H1 (cell line): ENCODE data around the gene RO60. TPM values are rescaled to one million over a fixed set of nuclear protein-coding genes. Genes with fewer than 3 reads are reported as not detected.

Source experiments
- CTCF ChIA-PET: fragments of 300-600 bp; sonication (Branson Sonifier 250); formaldehyde crosslinking; loops from one replicate; lab custom pipeline; 2021; ENCODE audit not compliant: partially characterized antibody; lab: Charles Lee
- POLR2A ChIA-PET: fragments of 300-600 bp; sonication (Branson Sonifier 250); formaldehyde crosslinking; loops from one replicate; lab custom pipeline; 2021; ENCODE audit warnings: inconsistent platforms; ENCODE audit not compliant: partially characterized antibody; lab: Charles Lee
- DNase-seq, 2 experiments: peaks; one replicate each; pipeline versions ENCODE4 v3.0.0 to v3.0.0-alpha.2; 2010 to 2022; ENCODE audit warnings: low spot score in 2 of 2, low read depth in 1 of 2, mixed read lengths in 1 of 2
- FAIRE-seq: peaks from 2 replicates; lab custom pipeline; 2011; peaks lifted over from hg19 to GRCh38; lab: Jason Lieb, UNC
- H2AFZ ChIP-seq: 2 replicates; pipeline ENCODE4 v1.8.1; 2012; ENCODE audit warnings: low read length, inconsistent platforms
- H2AK5ac ChIP-seq: 2 replicates; pipeline ENCODE4 v1.6.1; 2013; ENCODE audit warnings: low read depth, low read length
- H2BK120ac ChIP-seq: replicated peaks from 2 replicates; pipeline ENCODE3; 2013; ENCODE audit warnings: low read depth, low read length, inconsistent platforms
- H2BK12ac ChIP-seq: 2 replicates; pipeline ENCODE4 v1.6.1; 2013; ENCODE audit warnings: low read depth, low read length
- H2BK15ac ChIP-seq: 2 replicates; pipeline ENCODE4 v1.6.1; 2013; ENCODE audit warnings: low read length
- H2BK20ac ChIP-seq: 2 replicates; pipeline ENCODE4 v1.6.1; 2013; ENCODE audit warnings: low read length
- H2BK5ac ChIP-seq: 2 replicates; pipeline ENCODE4 v1.6.1; 2013; ENCODE audit warnings: low read depth, low read length
- H3K14ac ChIP-seq: 2 replicates; pipeline ENCODE4 v1.6.1; 2013; ENCODE audit warnings: inconsistent platforms; ENCODE audit not compliant: insufficient read length
- H3K18ac ChIP-seq: 2 replicates; pipeline ENCODE4 v1.6.1; 2013; ENCODE audit warnings: low read length; ENCODE audit errors: extremely low read depth
- H3K23ac ChIP-seq: 2 replicates; pipeline ENCODE4 v1.6.1; 2013; ENCODE audit warnings: inconsistent platforms; ENCODE audit not compliant: insufficient read length
- H3K23me2 ChIP-seq: 2 replicates; pipeline ENCODE4 v1.6.1; 2013; ENCODE audit warnings: low read depth, low read length
- H3K27ac ChIP-seq: 2 replicates; pipeline ENCODE4 v1.6.1; 2011; ENCODE audit warnings: low read depth, low read length, inconsistent platforms
- H3K27me3 ChIP-seq, 4 experiments: replicated peaks in 1 of 4; 1 replicate in 1 of 4; 2 replicates in 3 of 4; pipeline versions ENCODE4 v1.6.1 to v1.8.1; 2011 to 2013; ENCODE audit warnings: low read length in 3 of 4, mild to moderate bottlenecking in 3 of 4, inconsistent platforms in 2 of 4, mixed read lengths in 2 of 4, moderate library complexity in 1 of 4; ENCODE audit not compliant: control insufficient read depth in 3 of 4, insufficient read depth in 3 of 4; ENCODE audit errors: extremely low read depth in 1 of 4
- H3K36me3 ChIP-seq, 4 experiments: 2 replicates each; pipeline versions ENCODE4 v1.6.1 to v1.8.1; 2011 to 2013; ENCODE audit warnings: mild to moderate bottlenecking in 4 of 4, low read length in 3 of 4, moderate library complexity in 2 of 4, control low read depth in 1 of 4, inconsistent platforms in 1 of 4; ENCODE audit not compliant: insufficient read depth in 4 of 4, control insufficient read depth in 2 of 4
- H3K4ac ChIP-seq: replicated peaks from 2 replicates; pipeline ENCODE3; 2013; ENCODE audit warnings: low read length, low read depth, mixed read lengths, inconsistent platforms; ENCODE audit not compliant: insufficient read length
- H3K4me1 ChIP-seq, 4 experiments: replicated peaks in 1 of 4; 1 replicate in 1 of 4; 2 replicates in 3 of 4; pipeline versions ENCODE4 v1.6.1 to v1.8.1; 2011 to 2013; ENCODE audit warnings: low read length in 3 of 4, inconsistent platforms in 2 of 4, mixed read lengths in 1 of 4; ENCODE audit not compliant: insufficient read depth in 4 of 4, control insufficient read depth in 3 of 4
- H3K4me2 ChIP-seq, 2 experiments: 2 replicates each; pipeline versions ENCODE4 v1.6.1 to v1.8.1; 2011 to 2013; ENCODE audit warnings: low read depth in 2 of 2, low read length in 2 of 2, control low read depth in 1 of 2, inconsistent platforms in 1 of 2, mild to moderate bottlenecking in 1 of 2; ENCODE audit not compliant: insufficient read depth in 1 of 2
- H3K4me3 ChIP-seq, 4 experiments: fragments of 200-600, 300-600 bp in 1 of 4; sonication (generic), shearing (Covaris generic), sonication (Bioruptor Twin) in 1 of 4; 2 replicates each; pipeline versions ENCODE4 v1.5.1 to v1.8.1; 2011 to 2016; ENCODE audit warnings: low read length in 4 of 4, low read depth in 3 of 4, control low read depth in 2 of 4, inconsistent platforms in 2 of 4, mild to moderate bottlenecking in 2 of 4, mixed read lengths in 1 of 4, moderate library complexity in 1 of 4; ENCODE audit not compliant: insufficient read depth in 2 of 4; ENCODE audit errors: extremely low read depth in 1 of 4
- H3K56ac ChIP-seq: replicated peaks from 2 replicates; pipeline ENCODE3; 2013; ENCODE audit warnings: low read depth, mild to moderate bottlenecking, mixed read lengths, low read length, inconsistent platforms; ENCODE audit not compliant: insufficient read length
- H3K79me1 ChIP-seq: 2 replicates; pipeline ENCODE4 v1.6.1; 2013; ENCODE audit warnings: low read depth, low read length, control low read depth
- H3K79me2 ChIP-seq, 2 experiments: 2 replicates each; pipeline versions ENCODE4 v1.6.1 to v1.8.1; 2012 to 2013; ENCODE audit warnings: low read length in 2 of 2, mild to moderate bottlenecking in 2 of 2, inconsistent platforms in 1 of 2; ENCODE audit not compliant: insufficient read depth in 2 of 2, control insufficient read depth in 1 of 2
- H3K9ac ChIP-seq, 4 experiments: replicated peaks in 1 of 4; 1 replicate in 1 of 4; 2 replicates in 3 of 4; pipeline versions ENCODE4 v1.6.1 to v1.8.1; 2011 to 2013; ENCODE audit warnings: low read depth in 3 of 4, low read length in 3 of 4, control low read depth in 2 of 4, mild to moderate bottlenecking in 2 of 4, moderate library complexity in 2 of 4, inconsistent platforms in 1 of 4; ENCODE audit errors: extremely low read depth in 1 of 4
- H3K9me3 ChIP-seq, 2 experiments: 2 replicates each; pipeline versions ENCODE4 v1.6.1 to v1.8.1; 2012 to 2013; ENCODE audit warnings: mild to moderate bottlenecking in 2 of 2, moderate library complexity in 2 of 2, control low read depth in 1 of 2, inconsistent platforms in 1 of 2, low read depth in 1 of 2, low read length in 1 of 2, mixed read lengths in 1 of 2; ENCODE audit not compliant: insufficient read depth in 2 of 2
- H4K20me1 ChIP-seq, 2 experiments: replicated peaks in 1 of 2; 2 replicates each; pipeline versions ENCODE3 to v1.8.1; 2011 to 2013; ENCODE audit warnings: inconsistent platforms in 2 of 2, low read length in 2 of 2, mild to moderate bottlenecking in 1 of 2; ENCODE audit not compliant: insufficient read depth in 2 of 2, control insufficient read depth in 1 of 2
- H4K5ac ChIP-seq: 2 replicates; pipeline ENCODE4 v1.6.1; 2013; ENCODE audit warnings: low read length, low read depth, mixed read lengths, inconsistent platforms; ENCODE audit not compliant: insufficient read length
- H4K8ac ChIP-seq: 2 replicates; pipeline ENCODE4 v1.8.0; 2013; ENCODE audit warnings: mild to moderate bottlenecking, moderate library complexity, low read length, inconsistent platforms; ENCODE audit not compliant: insufficient read depth; ENCODE audit errors: extremely low read depth
- H4K91ac ChIP-seq: replicated peaks from 2 replicates; pipeline ENCODE3; 2013; ENCODE audit warnings: low read length, mixed read lengths, inconsistent platforms; ENCODE audit not compliant: insufficient read length
- FOSL1 ChIP-seq: IDR thresholded peaks from 2 replicates; pipeline ENCODE4 v1.6.1; 2011; ENCODE audit warnings: mild to moderate bottlenecking, low read depth, low read length, moderate library complexity; ENCODE audit not compliant: insufficient read depth
- KDM1A ChIP-seq: fragments of 200-600, 300-600 bp; sonication (generic); IDR thresholded peaks from 2 replicates; pipeline ENCODE4 v1.7.1; 2016; ENCODE audit warnings: mild to moderate bottlenecking, low read length, borderline replicate concordance
- NRF1 ChIP-seq: IDR thresholded peaks from 2 replicates; pipeline ENCODE4 v1.6.1; 2011; ENCODE audit warnings: mild to moderate bottlenecking, low read depth, low read length, improper control_type of control experiment
- SAP30 ChIP-seq: fragments of 300-600 bp; sonication (generic); IDR thresholded peaks from 2 replicates; pipeline ENCODE4 v1.7.1; 2012; ENCODE audit warnings: low read length, moderate library complexity, mild to moderate bottlenecking, inconsistent platforms; ENCODE audit not compliant: insufficient read depth, insufficient replicate concordance
- SIN3A ChIP-seq, 2 experiments: IDR thresholded peaks in 1 of 2; conservative IDR thresholded peaks in 1 of 2; 2 replicates each; pipeline ENCODE4 v1.6.1; 2011 to 2012; ENCODE audit warnings: low read length in 2 of 2, improper control_type of control experiment in 1 of 2, low read depth in 1 of 2, mild to moderate bottlenecking in 1 of 2
- SP4 ChIP-seq: IDR thresholded peaks from 2 replicates; pipeline ENCODE4 v1.6.1; 2012; ENCODE audit warnings: low read length, inconsistent platforms
- USF2 ChIP-seq: IDR thresholded peaks from 2 replicates; pipeline ENCODE4 v1.6.1; 2011; ENCODE audit warnings: low read length, improper control_type of control experiment
- YY1 ChIP-seq: IDR thresholded peaks from 2 replicates; pipeline ENCODE4 v1.6.1; 2011; ENCODE audit warnings: low read depth, mild to moderate bottlenecking, low read length
- ZNF274 ChIP-seq: IDR thresholded peaks from 2 replicates; pipeline ENCODE4 v1.7.0; 2012; ENCODE audit warnings: low read length, borderline replicate concordance; ENCODE audit errors: extremely low read depth
- WGBS, 2 experiments: shearing (Covaris generic) in 1 of 2; methylation state at CpG; one replicate each; pipeline versions ENCODE4 v1.1.6 to v1.1.7; 2013 to 2015; ENCODE audit warnings: low lambda C conversion rate in 2 of 2, mixed read lengths in 2 of 2, inconsistent platforms in 1 of 2, low coverage in 1 of 2, missing lambda C conversion rate in 1 of 2; ENCODE audit not compliant: insufficient replicate concordance in 2 of 2, insufficient coverage in 1 of 2, insufficient read length in 1 of 2; ENCODE audit errors: extremely low coverage in 1 of 2, missing lambda C conversion rate in 1 of 2; 5-methylcytosine and 5-hydroxymethylcytosine counted together
- polyA plus RNA-seq, 7 experiments: library from polyadenylated mRNA; depleted of rRNA in 3 of 7; stranded (reverse) in 5 of 7; unstranded in 2 of 7; fragments of >200 nt in 5 of 7; fragments of 200-250 nt in 2 of 7; gene quantifications; 1 replicate in 5 of 7; 2 replicates in 1 of 7; 4 replicates in 1 of 7; pipeline versions ENCODE4 v1.2.1 to v1.2.3, GENCODE V29; 2011 to 2013; ENCODE audit warnings: missing spikeins in 2 of 7, mixed read lengths in 2 of 7
- total RNA-seq: library from RNA; stranded (reverse); fragmentation: NEBNext Ultra II Directional; extraction: Animal tissue kit (Norgen Biotek cat#: 25700); gene quantifications from 2 replicates; pipeline ENCODE4 v1.2.1, GENCODE V29; 2021
- TF ChIP-seq, protein P1 (sequence below): IDR thresholded peaks from 2 replicates; pipeline ENCODE4 v1.6.1; 2012; ENCODE audit warnings: inconsistent platforms

Gene RO60
- total and polyA plus RNA-seq, 2 of the 8 experiments (the other 6 are each of a cell fraction or from before 2014, with no cell fraction given): 13.6 to 103 TPM

GRCh38 chr1:193062698-193063463, 3.5 kb downstream of the RO60 start:
- FAIRE-seq: no peak
- no peaks in the 10 kb centered on the region for H3K9me3 ChIP-seq
- TF ChIP-seq SIN3A (conservative IDR thresholded peaks at IDR 0.05 in 1 of 2, IDR thresholded peaks at IDR 0.05 in 1 of 2; ENCODE audit: low read depth in 1 of 2, low read length in 2 of 2) (no peak), SAP30 (no peak), NRF1 (no peak), FOSL1 (no peak), ZNF274 (no peak), SP4 (no peak), KDM1A (no peak), YY1 (no peak), USF2 (no peak)
- TF ChIP-seq, protein P1, sequence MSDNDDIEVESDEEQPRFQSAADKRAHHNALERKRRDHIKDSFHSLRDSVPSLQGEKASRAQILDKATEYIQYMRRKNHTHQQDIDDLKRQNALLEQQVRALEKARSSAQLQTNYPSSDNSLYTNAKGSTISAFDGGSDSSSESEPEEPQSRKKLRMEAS: no peak

More at GRCh38 chr1:193062698-193063463, 3.5 kb downstream of the RO60 start:
- Histone ChIP-seq H3K4me1 (peaks cover 0 to 5% (median 3%) of the 10 kb centered on the region in 4 experiments; a peak in 3 of 7 replicates), H2BK120ac (no peak overlapping the region), H4K20me1 (peaks cover 10 to 14% of the 10 kb centered on the region in 2 experiments), H3K79me1 (peaks cover 7% of the 10 kb centered on the region; the same call in 1 of the 2 replicates), H3K56ac (no peak overlapping the region), H2BK12ac (no peak overlapping the region), H2BK20ac (no peak overlapping the region), H3K9ac (no peak overlapping the region), H3K14ac (no peak overlapping the region), H3K4me3 (no peak overlapping the region), H3K27me3 (no peaks in the 10 kb centered on the region), H3K23me2 (peaks cover 9% of the 10 kb centered on the region), H3K18ac (no peak overlapping the region), H3K27ac (no peak overlapping the region), H2AFZ (no peak overlapping the region), H3K4ac (no peak overlapping the region), H2BK5ac (no peak overlapping the region), H2AK5ac (no peak overlapping the region), H3K36me3 (no peaks in the 10 kb centered on the region), H4K5ac (no peak overlapping the region), H3K79me2 (peaks cover 16 to 85% of the 10 kb centered on the region in 2 experiments), H4K8ac (no peak overlapping the region), H3K4me2 (no peak overlapping the region), H3K23ac (no peak overlapping the region), H2BK15ac (no peak overlapping the region), H4K91ac (no peak overlapping the region)
- CTCF ChIA-PET: interaction anchor here (1.4 kb wide), 1 partner anchor 24 kb away, joined by 4 read pairs; no protein-coding TSS in a partner anchor
- no peak for DNase-seq
- POLR2A ChIA-PET: no interaction called here
- WGBS, 2 experiments: 92% methylated on average over 4 of the region's 4 CpGs; no CpG with 5 or more reads in 1 of the 2 experiments
